ENCODE results near the gene NTRK2.

NTRK2 gene

DNA sequence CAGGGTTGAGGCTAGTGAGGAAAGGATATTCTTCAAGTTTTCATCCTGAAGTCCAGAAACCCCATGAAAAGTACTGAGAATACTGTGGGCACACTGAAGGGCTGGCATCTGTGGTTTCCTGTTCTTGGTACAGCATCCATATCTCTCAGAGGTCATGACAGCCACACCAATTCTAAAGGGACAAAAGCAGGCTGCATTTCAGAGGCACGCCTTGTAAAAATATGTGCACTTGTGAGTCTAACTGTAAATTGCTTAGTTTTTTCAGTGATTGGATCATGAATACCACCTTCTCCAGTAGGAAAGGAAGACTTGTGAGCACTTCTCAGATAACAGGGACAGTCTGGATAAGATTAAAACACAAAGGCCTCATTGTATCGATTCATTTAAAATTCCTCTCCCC lies 230.9 kb downstream of the NTRK2 start:
- no peak for DNase-seq

DNA sequence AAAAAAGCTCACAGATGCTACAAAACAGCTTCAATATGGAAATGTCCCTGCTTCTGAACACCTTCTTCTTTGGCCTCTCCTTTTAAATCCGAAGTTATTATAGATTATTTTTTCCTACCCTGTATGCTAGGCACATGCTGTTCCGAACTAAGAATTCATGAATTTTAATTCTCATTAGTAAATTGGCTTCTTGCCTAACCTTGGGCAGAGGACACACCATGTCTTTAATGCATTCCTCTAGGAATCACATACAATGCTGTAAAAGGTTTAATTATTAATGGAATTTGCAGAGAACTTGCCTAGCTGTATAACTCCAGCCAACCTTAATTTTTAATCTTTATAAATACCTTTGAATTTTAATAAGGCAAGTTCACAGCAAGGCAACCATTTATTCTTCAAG lies 234.4 kb downstream of the NTRK2 start:
- no peak for DNase-seq

- no peak for DNase-seq
These were observed 247.2 kb downstream of the NTRK2 start for GRCh38 chr9:84916769-84917168.

DNA sequence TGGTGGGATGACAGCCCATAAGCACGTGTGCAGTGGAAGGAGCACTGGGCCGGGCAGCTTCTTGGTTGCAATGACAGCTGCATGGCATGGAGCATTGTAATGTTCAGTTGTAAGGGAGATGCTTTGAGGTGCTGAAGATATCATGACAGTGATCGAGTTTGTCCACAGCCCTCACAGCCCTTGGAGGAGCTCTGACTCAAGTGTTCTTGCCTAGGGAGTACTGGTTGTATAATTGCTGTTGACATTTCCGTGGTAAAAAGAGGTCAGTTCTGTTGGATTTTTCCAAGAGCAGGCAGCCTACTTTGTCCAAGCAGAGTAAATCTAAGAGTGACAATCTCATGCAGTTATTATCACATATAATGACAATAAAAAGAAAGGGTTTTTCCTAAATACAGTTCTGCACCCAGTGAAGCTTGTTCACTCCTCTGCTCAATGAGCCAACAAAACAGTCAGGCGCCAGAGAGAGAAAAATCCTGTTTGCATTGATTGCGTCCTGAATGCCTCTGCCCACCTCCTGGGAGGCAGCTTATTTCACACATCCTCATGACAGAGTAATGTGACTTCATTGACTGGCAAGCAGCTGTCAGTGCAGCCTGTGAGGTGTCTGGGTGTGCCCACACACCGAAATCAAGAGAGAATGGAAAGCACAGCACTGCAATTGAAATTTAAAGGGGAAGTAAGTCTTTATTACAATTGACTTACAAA lies 248.0 kb downstream of the NTRK2 start:
- DNase-seq, result no peak

DNA sequence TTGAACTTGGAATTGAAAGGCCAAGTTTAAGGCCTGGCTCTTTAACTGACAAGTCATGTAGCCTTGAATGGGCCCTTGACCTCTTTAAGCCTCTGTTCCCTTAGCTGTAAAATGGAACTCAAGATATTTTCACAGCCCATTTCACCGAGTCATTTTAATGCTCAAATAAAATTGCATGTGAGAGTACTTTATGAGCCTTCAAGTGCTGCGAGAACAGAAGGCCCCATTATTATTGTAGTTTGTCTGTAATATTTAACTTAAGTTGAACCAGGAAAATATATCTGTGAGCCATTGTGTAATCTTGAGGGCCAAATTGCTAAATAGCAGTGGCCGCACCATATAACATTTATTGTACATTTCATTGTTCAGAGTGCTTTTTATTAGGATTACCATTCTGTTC lies 249.9 kb downstream of the NTRK2 start:
- DNase-seq, result no peak

- DNase-seq, result no peak
These were observed 251.6 kb downstream of the NTRK2 start for GRCh38 chr9:84921175-84921574.

- no peak for DNase-seq
These were observed 252.5 kb downstream of the NTRK2 start for GRCh38 chr9:84922051-84922450.

- DNase-seq, result no peak
These were observed 254.7 kb downstream of the NTRK2 start for GRCh38 chr9:84924266-84924665.

GRCh38 chr9:84925225-84925872 lies 255.8 kb downstream of the NTRK2 start:
- no peak for DNase-seq

DNA sequence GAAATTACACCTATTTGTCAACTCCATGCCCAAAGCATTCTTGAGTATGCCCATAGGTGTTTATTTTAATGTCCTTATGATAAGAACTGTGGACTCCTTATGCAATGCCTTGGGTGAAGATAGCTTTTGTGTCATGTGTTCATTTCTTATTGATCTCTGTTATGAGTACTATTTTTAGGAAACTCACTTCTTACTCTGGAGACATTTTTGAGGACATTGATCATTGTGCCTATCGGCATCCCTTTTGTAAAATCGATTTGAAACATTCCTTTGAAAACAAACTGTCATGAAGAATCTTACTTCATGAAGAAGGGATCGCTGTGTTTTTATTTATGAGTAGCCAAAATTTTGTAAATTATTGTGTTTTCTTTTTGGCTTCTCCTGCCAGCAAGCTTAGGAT lies 257.3 kb downstream of the NTRK2 start:
- DNase-seq, result no peak

- DNase-seq, result no peak
These were observed 258.9 kb downstream of the NTRK2 start for GRCh38 chr9:84928419-84928818.

- no peak for DNase-seq
These were observed 259.5 kb downstream of the NTRK2 start for GRCh38 chr9:84929068-84929467.

- DNase-seq, result no peak
These were observed 263.5 kb downstream of the NTRK2 start for GRCh38 chr9:84932915-84933527.

GRCh38 chr9:84935528-84936117 lies 266.1 kb downstream of the NTRK2 start:
- no peak for DNase-seq

DNA sequence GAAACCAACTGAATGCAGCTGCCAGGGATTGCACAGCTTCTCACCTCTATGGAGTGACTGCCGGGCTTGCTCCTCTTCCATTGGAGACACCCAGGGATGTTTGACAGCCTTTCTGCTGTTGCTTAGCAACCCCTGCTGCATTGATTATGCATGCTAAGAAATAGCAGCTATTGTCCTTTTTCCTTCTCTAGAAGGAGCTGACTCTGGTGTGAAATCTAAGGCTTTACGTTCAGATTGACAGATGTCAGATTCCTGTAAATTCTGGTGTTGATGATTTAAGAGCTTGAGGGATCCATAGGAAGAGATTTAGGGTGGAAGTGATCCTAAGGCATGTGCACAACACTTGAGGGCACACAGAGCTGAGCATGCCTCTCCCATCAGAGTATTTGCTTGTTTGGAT lies 267.7 kb downstream of the NTRK2 start:
- DNase-seq, result no peak

DNA sequence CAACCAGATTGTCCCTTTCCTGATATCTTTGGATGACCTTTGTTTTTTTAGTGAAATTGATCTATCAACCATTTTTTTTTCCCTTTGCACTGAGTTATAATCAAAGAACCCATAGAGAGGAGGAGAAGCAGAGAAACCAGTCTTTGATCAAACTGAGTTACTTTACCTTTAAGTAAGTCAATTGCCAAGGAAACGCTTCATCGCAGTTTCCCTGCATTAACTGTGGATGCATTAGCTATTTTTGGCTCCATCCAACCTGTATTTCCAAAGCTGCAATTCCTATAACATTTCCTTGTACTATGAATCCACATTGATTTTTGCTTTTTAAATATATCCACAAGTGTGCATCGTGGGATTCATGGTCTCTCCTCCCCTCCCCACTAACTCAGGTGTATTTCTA lies 268.1 kb downstream of the NTRK2 start:
- DNase-seq, result no peak

DNA sequence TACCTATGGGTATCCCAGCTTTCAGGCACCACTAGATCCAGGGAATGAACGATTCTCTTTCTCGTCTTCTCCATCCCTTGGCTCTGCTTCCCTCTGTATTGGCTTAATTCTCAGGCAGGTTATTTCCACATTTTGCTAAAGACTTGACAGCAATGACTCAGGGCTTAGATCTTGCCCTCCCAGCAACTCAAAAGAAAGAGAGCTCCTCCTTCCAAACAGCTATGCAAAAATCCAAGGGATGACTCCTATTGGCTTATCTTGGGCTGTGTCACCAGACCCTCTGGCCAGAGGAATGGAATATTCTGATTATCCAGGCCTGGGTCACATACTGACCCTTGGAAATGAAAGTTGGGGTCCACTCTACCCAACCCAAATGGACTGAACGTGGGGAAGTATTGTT lies 270.2 kb downstream of the NTRK2 start:
- no peak for DNase-seq

- no peak for DNase-seq
These were observed 270.8 kb downstream of the NTRK2 start for GRCh38 chr9:84940294-84940693.

DNA sequence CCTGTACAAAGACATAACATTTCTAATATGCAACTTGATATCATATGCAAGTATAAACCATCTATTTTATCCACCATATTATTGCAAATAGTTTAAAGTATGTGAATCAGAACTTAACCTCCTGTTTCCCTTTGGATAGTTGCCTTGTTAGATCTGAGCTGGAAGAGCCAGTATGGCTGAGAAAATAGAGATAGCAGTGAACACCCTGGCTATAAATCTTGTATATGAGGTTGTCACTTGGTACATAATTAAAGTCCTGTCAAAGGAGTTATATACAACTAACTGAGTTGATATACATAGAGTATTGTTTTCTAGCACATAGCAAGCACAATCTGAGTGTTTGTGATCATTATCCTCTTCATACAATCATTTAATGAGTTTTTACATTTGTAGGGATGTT lies 272.3 kb downstream of the NTRK2 start:
- DNase-seq, result no peak

DNA sequence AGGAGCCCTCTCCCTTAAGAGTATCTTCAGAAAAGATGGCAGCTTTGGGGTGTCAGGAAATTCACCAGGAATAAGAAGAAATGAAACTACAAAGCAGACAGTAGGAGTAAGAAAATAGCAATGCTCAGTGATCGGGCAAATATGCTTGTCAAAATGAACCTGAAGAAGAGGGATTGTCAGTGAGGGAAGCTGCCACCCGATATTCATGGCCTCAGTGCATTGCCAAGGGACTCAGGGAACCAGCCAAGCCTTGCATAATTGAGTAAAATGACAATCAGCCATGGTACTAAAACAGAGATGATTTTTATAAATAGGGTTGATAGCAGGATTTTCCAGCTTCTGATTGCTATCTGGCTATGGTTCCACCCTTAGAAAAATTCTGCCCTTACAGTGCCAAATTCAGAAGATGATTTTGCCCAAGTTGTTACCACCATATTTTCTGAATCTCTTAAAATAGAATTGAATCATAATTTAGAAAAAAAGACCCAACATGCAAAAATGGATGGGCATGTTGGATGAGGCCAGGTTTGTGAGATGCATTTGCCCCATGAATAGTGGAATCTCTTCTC lies 274.0 kb downstream of the NTRK2 start:
- DNase-seq, result no peak

DNA sequence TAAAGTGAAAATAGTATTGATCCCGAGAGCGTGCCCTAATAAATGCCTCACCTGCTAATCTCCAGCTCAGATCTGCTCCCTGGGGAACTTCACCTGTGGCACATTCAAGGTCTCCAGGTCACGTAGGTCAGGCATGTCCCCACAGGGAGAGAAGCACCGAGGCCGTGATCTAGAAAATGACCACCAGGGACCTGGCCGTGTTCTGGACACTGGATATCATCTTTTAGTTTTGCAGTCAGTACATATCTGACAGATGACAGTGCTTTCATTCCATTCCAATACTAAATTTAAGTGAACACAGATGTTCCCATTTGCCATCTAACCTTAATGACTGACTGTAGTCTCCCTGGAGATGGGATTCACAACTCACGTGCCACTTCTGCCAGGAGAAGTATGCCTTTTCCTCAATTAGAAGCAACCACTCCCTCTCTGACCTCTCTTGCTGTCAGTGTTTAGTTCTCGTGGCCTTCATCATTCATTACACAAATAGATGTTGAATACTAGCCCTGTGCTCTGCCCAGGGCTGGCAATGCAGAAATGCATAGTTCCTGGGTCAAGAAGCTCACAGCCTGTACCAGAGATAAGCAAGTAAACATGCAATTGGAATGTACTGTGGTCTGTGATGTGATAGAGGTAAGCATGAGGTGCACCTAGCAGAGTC lies 276.5 kb downstream of the NTRK2 start:
- DNase-seq, result no peak

DNA sequence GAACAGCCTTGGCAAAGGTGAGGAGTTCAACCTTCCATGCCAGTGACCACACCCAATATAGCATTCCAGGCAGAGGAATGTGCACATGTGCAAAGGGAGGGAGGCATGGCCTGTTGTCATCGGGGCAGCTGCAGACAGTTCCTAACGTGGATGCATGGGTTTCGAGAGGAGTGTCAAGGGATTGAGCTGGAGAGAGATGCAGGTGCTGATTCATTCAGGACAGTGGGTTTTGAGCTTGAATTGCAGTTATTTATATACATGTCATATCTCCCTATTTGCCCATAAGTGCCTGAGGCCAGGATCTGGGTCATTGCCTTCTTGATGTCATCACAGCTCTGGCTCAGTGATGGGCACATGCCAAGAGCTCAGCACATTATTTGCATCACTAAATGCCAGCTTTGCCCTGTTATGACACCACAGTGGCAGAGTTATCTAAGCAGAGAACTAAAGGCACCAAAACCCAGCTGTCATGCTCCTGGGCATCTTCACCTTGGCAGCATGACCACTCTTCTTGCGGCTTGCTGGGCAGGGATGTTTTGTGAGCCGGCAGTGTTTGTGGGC lies 278.0 kb downstream of the NTRK2 start:
- DNase-seq, result no peak

DNA sequence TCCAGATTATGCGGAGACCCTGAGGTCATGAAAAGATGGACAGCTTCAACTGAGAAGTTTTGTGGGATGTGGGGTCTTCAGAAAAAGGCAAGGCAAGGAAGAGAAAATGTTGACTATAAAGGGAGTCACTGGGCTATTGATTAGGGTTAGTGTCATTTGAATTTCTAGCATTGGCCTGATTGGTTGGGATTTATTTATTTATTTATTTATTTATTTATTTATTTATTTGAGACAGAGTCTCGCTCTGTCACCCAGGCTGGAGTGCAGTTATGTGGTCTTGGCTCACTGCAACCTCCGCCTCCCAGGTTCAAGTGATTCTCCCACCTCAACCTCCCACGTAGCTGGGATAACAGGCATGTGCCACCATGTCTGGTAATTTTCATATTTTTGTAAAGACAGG lies 279.7 kb downstream of the NTRK2 start:
- DNase-seq, result no peak

Data from CD4-positive, alpha-beta T cell treated with Interleukin-4 for 1 hour (primary cell).